Left hindlimb (tissue), 1 donor: ENCODE data around the gene CACNA1F.

ENCODE experiments used
- DNase-seq: peaks from one replicate; pipeline ENCODE4 v3.0.0-alpha.2; 2018

CACNA1F gene

GRCh38 chrX:49226946-49227345 lies 6.2 kb downstream of the CACNA1F start:
- no peak for DNase-seq

DNA sequence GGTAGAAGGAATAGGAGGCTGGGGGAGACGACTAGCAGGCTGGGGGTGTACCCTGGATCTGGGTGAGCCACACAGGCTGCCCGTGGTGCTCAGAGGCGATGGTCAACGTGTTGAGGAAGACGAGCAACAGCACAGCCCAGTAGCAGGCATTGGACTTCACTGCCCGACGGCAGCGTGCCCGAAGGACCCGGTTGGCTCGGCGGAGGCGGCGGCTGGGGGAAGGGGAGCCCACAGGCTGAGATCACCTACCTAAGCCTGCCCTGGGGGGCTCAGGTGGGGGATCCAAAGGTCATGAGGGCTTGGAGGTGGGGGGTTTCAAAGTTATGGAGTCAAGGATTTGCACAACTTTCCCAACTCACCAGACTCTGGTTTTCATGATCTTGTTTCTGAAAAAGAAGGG lies 7.3 kb downstream of the CACNA1F start:
- DNase-seq, result no peak

GRCh38 chrX:49221868-49222267 lies 11.3 kb downstream of the CACNA1F start:
- DNase-seq, result no peak

DNA sequence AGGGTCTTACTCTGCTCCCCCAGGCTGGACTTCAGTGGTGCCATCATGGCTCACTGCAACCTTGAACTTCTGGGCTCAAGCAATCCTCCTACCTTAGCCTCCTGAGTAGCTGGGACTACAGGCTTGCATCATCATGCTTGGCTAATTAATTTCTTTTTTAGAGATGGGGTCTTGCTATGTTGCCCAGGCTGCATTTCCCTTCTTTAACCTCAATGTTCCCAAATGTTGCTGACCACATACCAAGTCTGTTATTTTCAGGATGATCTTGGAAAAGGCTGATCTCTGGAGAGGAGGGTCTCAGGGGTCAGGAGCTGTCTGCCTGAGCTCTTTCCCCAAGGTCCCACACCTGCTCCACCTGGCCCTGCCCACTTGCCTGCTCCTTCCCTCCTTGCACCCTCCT lies 13.0 kb downstream of the CACNA1F start:
- no peak for DNase-seq

GRCh38 chrX:49214996-49215526 lies 18.1 kb downstream of the CACNA1F start:
- no peak for DNase-seq

DNA sequence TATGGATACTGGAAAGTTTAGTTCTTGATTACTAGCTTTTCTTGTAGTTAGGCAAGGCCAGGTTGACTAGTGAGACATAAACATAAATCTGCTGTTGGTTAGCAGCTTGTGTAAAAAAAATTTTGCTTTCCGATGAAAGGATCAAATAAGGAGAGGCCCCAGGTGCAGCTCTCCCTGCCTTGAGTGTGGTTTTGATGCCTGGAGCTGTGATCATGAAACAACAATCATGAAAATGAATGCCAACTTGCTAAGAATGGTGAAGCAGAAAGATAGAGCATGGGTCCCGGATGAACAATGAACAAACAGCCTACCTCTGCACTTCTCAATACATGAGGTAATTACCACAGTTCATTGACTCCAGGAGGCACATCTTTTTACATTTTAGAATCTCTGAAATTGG lies 18.7 kb downstream of the CACNA1F start:
- DNase-seq, result no peak

- DNase-seq, result no peak
These were observed 20.3 kb downstream of the CACNA1F start for GRCh38 chrX:49212861-49213260.

GRCh38 chrX:49212209-49212608 lies 20.9 kb downstream of the CACNA1F start:
- no peak for DNase-seq

DNA sequence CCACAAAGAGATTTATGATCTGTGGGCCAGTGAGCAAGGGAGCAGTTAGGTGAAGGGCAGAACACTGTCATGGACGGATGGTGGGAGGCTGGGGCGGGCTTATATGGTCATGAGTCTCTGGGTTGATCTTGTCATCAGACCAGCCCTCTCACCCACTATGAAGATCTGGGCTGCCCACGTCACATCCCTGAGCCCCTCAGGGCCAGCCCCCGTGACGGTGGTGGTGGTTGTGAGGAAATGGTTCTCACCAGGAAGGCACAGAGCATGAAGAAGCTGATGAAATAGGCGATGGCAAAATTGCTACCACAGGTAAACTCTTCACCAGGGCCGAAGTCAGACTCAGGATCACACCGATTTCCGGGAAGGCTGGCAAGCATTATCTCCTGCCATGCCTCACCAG lies 22.1 kb downstream of the CACNA1F start:
- DNase-seq, result no peak

DNA sequence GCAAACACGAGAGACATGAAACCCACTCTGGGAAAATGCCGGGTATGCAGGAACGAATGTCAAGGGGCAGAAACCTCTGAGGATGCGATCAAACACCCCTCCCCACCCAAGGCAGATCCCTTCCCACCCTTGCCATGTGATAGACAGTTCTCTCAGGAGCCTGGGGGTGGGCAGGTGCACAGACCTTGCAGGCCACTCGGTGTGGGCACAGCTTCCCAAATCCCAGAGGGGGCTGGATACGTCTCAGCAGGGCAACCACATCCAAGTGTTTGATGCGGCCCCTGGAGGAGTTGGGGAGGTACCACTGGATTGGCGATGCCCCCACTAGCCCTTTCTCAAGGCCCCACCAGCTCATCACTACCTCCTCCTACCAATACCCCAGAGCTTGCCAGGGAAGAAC lies 22.7 kb downstream of the CACNA1F start:
- no peak for DNase-seq

DNA sequence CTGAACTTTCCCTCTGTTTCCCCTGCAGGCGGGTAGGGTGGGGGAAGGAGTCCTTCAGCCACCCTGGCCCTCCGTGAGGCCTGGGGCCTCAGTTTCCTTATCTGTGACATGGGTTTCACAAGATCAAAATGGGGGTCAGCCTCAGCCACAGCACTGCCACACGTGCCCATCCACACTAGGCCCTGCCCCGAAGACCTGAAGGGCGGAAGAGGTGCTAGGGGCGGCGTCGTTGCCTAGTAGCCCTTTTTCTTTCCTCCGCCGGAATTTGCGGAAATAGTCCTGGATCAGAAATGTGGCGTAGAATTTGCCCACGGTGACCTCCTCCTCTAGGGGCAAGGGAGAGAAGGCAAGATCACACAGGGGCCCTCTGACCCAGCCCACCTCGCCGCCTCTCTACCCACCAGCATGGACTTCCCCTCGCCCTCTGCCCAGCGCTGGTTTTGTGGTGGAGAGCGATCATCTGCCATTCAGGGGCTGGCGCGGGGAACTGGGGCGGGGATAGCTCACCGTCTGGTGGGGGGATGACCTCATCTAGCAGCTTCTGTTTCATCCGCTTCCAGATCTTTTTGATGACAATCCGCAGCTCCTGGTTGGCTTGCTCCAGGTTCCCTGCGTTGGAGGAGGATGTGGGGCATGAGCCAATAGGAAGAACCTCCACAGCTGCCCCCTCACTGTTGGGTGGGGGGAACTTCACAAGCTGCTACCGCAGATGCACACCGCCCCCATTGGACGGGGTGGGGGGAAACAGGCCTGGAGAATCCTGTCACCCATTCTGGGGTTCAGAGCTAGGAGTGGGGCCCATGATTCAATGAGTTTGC lies 23.5 kb downstream of the CACNA1F start:
- no peak for DNase-seq

DNA sequence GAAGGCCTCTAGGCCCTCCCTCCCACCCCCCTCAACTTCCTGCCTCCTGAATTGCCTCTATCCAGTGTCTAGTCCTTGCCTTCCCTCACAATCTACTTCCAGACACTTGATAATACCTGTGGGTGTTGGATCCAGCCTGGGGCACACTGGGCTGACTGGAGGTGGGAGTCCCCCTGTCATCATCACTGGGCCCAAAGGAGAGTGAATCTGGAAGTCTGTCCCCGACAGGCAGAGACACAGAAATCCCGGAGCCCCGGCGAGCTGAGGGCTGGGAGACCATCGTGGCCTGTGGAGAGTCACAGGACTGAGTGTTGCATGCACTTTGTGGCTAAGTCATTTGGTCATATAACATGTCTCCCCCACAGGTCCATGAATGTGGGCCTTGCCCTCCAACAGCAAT lies 24.7 kb downstream of the CACNA1F start:
- no peak for DNase-seq

GRCh38 chrX:49206543-49206942 lies 26.6 kb downstream of the CACNA1F start:
- DNase-seq, result no peak

DNA sequence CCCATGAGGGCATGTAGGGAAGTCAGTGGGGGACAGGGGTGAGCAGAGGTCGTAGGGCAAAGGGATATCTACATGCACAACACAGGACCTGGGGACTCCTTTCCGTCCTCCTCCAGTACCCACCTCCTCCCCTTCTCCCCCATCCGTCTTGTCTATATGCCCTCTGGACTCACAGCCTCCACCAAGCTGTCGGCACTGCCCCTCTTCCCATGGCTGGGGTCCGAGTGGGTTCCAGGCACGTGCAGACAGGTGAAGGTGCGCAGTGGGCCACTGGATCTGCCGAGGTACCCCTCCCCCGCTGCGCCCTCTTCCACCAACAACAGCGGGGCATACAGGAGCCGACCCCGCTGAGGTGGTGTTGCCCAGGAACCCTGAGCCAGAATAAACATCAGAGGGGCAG lies 27.7 kb downstream of the CACNA1F start:
- no peak for DNase-seq

- no peak for DNase-seq
These were observed 28.4 kb downstream of the CACNA1F start for GRCh38 chrX:49204709-49205108.

- no peak for DNase-seq
These were observed 29.1 kb downstream of the CACNA1F start for GRCh38 chrX:49204017-49204416.

GRCh38 chrX:49203536-49203935 lies 29.6 kb downstream of the CACNA1F start:
- DNase-seq, result no peak

DNA sequence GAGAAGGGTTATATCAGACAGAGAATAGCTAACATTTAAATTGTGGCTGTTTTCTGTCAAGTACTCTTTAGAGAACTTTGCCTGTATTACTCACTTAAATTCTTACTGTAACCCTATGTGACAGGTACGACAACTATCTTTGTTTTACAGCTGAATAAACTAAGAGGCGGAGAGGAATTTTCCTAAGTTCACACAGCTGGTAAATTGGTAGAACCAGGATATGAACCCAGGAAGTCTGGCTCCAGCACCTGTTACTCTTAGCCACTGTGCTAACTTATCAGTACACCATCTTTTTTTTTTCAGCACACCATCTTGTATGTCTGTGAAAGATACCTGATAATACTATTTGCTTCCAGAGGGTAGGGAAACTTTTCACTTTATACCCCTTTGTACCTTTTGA lies 31.1 kb downstream of the CACNA1F start:
- no peak for DNase-seq

- DNase-seq, result peak; percentile 89
These were observed 33.0 kb downstream of the CACNA1F start, which contains the start of gene SYP for GRCh38 chrX:49199906-49200771. Gene SYP (minus strand): TSS chrX:49200193. CDS start chrX:49200186, 7 bp downstream.

- no peak for DNase-seq
These were observed 33.9 kb downstream of the CACNA1F start for GRCh38 chrX:49199315-49199595.

- DNase-seq, result no peak
These were observed 34.4 kb downstream of the CACNA1F start for GRCh38 chrX:49198540-49199314.

DNA sequence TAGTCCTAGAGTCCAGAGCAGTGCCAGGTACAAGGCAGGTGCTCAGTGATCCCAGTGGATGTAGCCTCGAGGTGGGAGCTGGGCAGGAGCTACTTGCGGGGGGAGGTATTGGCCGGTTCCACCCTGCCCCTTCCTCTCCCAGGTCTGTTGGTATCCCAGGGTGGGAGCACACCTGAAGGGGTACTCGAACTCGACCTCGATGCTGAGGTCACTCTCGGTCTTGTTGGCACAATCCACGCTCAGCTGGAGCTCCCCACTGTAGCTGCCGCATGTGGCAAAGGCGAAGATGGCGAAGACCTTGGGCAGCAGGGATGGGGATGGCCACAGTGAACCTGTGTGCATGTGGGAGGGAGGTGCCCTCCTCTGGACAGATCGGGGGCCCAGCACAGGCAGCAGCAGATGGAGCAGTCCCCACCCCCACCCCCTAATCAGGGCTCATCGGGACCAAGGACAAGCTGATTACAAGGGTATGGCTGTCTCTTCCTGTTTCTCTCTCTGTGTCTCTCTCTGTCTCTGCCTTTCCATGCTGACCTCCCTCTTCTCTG lies 35.5 kb downstream of the CACNA1F start:
- DNase-seq, result no peak

- no peak for DNase-seq
These were observed 39.6 kb downstream of the CACNA1F start for GRCh38 chrX:49193542-49193964.
